OCI-LY3 (cell line): ENCODE measurements around the gene ZNF385A.

ENCODE experiments used
- EZH2phosphoT487 ChIP-seq: fragments of 200-600 bp; shearing (Covaris generic); IDR thresholded peaks from 2 replicates; pipeline ENCODE4 v1.6.1; 2018; ENCODE audit warnings: antibody characterized with exemption, mixed run types, low read depth
- TF ChIP-seq, protein P1 (sequence below): fragments of 200-600, 300-600 bp; sonication (generic); IDR thresholded peaks from 2 replicates; pipeline ENCODE4 v1.5.1; 2014; ENCODE audit warnings: antibody characterized with exemption, low read length, low read depth

DNA sequence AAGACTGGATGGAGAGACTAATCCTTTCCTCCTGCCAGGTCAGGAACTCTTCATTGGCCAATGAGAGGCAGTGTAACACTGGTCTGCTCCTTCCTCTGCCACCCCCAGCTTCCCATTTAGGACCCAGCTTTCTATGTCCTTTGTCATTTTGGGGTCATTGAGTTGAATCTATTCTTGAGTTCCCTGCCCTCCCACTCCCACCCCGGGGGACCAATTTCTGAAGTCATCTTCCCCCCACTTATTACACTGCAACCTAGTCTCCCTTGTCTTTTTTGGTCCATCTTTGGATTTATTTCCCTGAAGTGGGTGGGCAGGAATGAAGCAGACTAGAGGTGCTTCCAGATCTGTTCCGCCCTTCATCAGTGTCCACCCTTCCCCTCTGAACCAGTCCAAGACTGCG, 42.2 kb upstream of the ZNF385A start:
- TF ChIP-seq, protein P1, sequence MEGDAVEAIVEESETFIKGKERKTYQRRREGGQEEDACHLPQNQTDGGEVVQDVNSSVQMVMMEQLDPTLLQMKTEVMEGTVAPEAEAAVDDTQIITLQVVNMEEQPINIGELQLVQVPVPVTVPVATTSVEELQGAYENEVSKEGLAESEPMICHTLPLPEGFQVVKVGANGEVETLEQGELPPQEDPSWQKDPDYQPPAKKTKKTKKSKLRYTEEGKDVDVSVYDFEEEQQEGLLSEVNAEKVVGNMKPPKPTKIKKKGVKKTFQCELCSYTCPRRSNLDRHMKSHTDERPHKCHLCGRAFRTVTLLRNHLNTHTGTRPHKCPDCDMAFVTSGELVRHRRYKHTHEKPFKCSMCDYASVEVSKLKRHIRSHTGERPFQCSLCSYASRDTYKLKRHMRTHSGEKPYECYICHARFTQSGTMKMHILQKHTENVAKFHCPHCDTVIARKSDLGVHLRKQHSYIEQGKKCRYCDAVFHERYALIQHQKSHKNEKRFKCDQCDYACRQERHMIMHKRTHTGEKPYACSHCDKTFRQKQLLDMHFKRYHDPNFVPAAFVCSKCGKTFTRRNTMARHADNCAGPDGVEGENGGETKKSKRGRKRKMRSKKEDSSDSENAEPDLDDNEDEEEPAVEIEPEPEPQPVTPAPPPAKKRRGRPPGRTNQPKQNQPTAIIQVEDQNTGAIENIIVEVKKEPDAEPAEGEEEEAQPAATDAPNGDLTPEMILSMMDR = no peak
- TF ChIP-seq EZH2phosphoT487 = no peak
